ENCODE results near the gene KIAA1549. TPM values are rescaled to one million over a fixed set of nuclear protein-coding genes. Genes with fewer than 3 reads are reported as not detected.

The KIAA1549 gene
- under 1 TPM; 0.40 to 0.41 TPM for total RNA-seq

GRCh38 chr7:138981332-138982203, at the start of gene KIAA1549:
KIAA1549 (minus strand) TSS chr7:138981389; CDS start chr7:138981269, 120 bp downstream.

GRCh38 chr7:138797715-138798320, 183.4 kb downstream of the KIAA1549 start, which contains the start of the genes ATP6V0A4 and TMEM213:
ATP6V0A4 (minus strand) TSS chr7:138798196; CDS start chr7:138771247, 26,949 bp downstream.
TMEM213 (plus strand) TSS chr7:138797994; CDS start chr7:138798105, 111 bp downstream.

Other genes with a start within 250 kb of the KIAA1549 start
- gene TMEM213, start 183.4 kb downstream of the KIAA1549 start, total RNA-seq = under 1 TPM; 0.26 to 0.28 TPM
- gene ATP6V0A4, start 183.2 kb downstream of the KIAA1549 start, total RNA-seq = under 1 TPM; 0.08 to 0.12 TPM
- gene ZC3HAV1L, start 54.7 kb upstream of the KIAA1549 start, total RNA-seq = 10 to 100 TPM; 14.0 to 15.2 TPM
- gene ZC3HAV1, start 128.3 kb upstream of the KIAA1549 start, total RNA-seq = 100 to 1,000 TPM; 137 to 143 TPM
- gene UBN2, start 249.8 kb upstream of the KIAA1549 start, total RNA-seq = 10 to 100 TPM; 11.9 to 12.0 TPM

Data from activated naive CD4-positive, alpha-beta T cell treated with anti-CD3 and anti-CD28 coated beads, Interleukin-2, amount 10 ng/mL, durations not matched to agents 5 hours and 36 hours (primary cell).